Progenitor cell of endocrine pancreas (in vitro differentiated cells): ENCODE results near the gene ADGRD2. TPM values are rescaled to one million over a fixed set of nuclear protein-coding genes. Genes with fewer than 3 reads are reported as not detected.

Experiments used
- DNase-seq: peaks from one replicate; pipeline ENCODE4 v3.0.0; 2021; ENCODE audit warnings: low spot score; ENCODE audit not compliant: unreplicated experiment
- H3K27ac Mint-ChIP-seq: 2 replicates; pipeline ENCODE4 v1.8.0; 2021; ENCODE audit warnings: mild to moderate bottlenecking, moderate library complexity, mixed read lengths
- H3K27me3 Mint-ChIP-seq: 2 replicates; pipeline ENCODE4 v1.8.0; 2021; ENCODE audit warnings: mixed read lengths
- H3K36me3 Mint-ChIP-seq: 2 replicates; pipeline ENCODE4 v1.8.0; 2022; ENCODE audit warnings: mixed read lengths; ENCODE audit not compliant: insufficient read depth
- H3K4me1 Mint-ChIP-seq: 2 replicates; pipeline ENCODE4 v1.8.0; 2021; ENCODE audit warnings: low read depth, mixed read lengths
- H3K4me3 Mint-ChIP-seq: 2 replicates; pipeline ENCODE4 v1.8.0; 2021; ENCODE audit warnings: low read depth, mild to moderate bottlenecking, moderate library complexity, mixed read lengths
- H3K9me3 Mint-ChIP-seq: 2 replicates; pipeline ENCODE4 v1.8.0; 2021; ENCODE audit warnings: low read depth, mixed read lengths
- total RNA-seq: library from RNA; stranded (reverse); gene quantifications from 2 replicates; pipeline ENCODE4 v1.2.1, GENCODE V29; 2021
- TF ChIP-seq, protein P1 (sequence below): fragments of 200-600 bp; sonication (generic); IDR thresholded peaks from one replicate; pipeline ENCODE4 v1.5.0; 2021; ENCODE audit warnings: antibody characterized with exemption, mild to moderate bottlenecking; ENCODE audit not compliant: unreplicated experiment

Gene ADGRD2
- total RNA-seq, 1 donor from 2014 or later = not detected

DNA sequence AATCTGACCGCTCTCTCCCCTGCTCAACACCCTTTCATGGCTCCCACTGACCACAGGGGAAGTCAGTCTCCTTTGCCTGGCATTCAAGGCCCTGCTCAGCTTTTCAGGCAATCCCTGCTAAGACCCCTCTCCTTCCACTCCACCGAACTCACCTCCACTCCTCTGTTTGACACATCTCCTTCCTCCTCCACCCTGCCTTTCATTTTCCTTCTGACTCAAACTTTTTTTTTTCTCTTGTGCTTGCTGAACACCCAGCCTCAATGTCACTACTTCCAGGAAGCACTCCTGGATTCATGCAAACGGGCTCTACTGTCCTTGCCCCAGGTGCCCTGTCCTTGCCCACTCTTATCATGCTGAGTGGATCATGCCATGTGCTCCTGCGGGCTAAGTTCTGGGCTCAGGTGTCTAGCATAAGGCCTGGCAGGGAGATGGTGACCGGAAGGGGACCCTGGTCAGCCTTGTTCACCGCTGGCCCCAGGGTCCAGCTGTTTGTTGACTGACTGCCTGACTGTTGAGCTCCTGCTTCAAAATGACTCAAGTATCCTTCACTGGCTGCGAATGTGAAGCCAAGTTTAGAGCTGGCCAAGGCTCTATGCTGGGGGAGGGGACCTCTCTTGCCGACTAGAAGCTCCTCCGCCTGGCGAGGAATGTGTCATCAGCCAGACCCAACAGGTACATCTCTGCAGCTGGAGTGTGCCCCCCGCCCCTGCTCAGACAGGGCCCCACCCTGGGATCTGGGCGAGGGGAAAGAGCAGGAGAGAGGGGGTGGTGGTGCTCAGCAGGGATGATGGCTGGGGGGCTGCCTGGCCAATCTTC, 50.8 kb downstream of the ADGRD2 start:
- Mint-ChIP-seq H3K4me1 (peaks cover 3% of the 10 kb centered on the region), H3K36me3 (no peaks in the 10 kb centered on the region), H3K27ac (no peak overlapping the region), H3K4me3 (no peak overlapping the region), H3K9me3 (no peaks in the 10 kb centered on the region), H3K27me3 (peaks cover 66% of the 10 kb centered on the region)
- DNase-seq = no peak
- TF ChIP-seq, protein P1, sequence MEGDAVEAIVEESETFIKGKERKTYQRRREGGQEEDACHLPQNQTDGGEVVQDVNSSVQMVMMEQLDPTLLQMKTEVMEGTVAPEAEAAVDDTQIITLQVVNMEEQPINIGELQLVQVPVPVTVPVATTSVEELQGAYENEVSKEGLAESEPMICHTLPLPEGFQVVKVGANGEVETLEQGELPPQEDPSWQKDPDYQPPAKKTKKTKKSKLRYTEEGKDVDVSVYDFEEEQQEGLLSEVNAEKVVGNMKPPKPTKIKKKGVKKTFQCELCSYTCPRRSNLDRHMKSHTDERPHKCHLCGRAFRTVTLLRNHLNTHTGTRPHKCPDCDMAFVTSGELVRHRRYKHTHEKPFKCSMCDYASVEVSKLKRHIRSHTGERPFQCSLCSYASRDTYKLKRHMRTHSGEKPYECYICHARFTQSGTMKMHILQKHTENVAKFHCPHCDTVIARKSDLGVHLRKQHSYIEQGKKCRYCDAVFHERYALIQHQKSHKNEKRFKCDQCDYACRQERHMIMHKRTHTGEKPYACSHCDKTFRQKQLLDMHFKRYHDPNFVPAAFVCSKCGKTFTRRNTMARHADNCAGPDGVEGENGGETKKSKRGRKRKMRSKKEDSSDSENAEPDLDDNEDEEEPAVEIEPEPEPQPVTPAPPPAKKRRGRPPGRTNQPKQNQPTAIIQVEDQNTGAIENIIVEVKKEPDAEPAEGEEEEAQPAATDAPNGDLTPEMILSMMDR = no peak

DNA sequence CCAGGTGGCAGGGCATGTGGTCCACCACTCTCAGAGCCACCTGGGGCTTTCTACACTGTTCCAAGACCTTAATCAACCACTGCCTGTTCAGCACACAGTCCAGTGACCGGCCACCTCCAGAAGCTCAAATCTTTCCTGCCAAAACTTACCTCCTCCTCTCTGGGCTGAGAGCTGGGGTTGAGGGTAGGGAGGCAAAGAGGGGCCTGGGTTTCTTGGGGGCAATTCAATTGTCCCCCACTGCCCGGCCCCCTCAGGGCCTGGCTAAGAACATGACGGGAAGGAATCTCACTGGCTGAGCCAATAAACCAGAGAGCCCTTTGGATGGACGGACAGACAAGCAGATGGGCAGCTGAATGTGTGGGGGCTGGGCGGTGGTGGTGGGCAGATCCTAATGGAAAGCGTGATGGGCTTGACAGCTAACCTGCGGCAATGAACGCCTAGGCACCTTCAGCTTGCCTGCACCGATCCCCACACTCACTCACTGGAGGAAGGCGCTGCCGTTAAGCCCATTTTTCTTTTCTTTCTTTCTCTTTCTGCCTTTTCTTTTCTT, 51.6 kb downstream of the ADGRD2 start:
- Mint-ChIP-seq H3K36me3 (no peaks in the 10 kb centered on the region), H3K4me3 (no peak overlapping the region), H3K4me1 (peaks cover 3% of the 10 kb centered on the region), H3K9me3 (no peaks in the 10 kb centered on the region), H3K27me3 (peaks cover 71% of the 10 kb centered on the region), H3K27ac (no peak overlapping the region)
- TF ChIP-seq, protein P1 = no peak
- no peak for DNase-seq

DNA sequence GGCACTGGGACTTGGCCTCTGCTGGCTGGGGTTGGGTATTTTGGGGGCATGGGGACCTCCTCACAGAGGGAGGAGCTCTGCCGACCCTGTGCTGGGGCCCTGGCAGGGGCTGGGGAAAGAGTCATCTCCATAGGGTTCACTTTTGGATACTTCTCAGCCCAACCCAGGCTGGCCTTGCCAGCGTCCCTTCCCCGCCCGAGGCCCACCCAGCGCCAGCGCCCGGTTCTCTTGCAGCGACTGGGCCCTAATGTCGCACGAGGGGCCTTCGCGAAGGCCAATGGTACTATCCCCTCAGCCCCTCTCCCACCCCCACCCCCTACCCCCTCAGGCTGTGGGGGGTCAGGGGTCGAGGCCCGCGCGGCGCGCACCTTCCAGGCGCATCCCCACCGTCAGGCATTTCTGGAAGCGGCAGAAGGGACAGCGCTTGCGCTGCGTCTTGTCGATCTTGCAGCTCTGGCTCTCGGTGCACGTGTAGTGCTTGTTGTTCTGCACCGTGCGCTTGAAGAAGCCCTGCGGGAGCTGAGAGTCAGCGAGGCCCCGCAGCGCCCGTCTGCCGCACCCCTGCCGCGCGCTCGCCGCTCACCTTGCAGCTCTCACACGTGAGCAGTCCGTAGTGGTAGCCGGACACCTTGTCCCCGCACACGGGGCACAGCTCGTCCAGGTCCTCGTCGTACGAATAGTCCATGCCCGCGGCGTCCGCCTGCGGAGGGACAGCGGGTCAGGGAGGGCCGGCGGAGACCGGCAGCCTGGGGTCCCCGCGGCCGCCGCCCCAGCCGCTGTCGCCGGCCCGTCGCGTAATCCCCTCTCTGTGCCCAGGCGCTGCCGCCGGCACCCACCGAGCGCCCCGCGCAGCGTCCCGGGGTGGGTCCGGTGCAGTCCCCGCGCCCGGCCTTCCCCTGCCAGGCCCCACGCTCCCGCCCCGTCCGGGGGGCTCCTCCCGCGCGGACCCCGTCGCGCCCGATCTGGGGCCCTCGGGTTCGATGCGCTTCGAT, 52.8 kb downstream of the ADGRD2 start:
- Mint-ChIP-seq H3K4me3 (no peak overlapping the region), H3K9me3 (no peaks in the 10 kb centered on the region), H3K27ac (no peak overlapping the region), H3K27me3 (peaks cover 62% of the 10 kb centered on the region), H3K36me3 (no peaks in the 10 kb centered on the region), H3K4me1 (peaks cover 3% of the 10 kb centered on the region)
- TF ChIP-seq, protein P1 = no peak
- no peak for DNase-seq

DNA sequence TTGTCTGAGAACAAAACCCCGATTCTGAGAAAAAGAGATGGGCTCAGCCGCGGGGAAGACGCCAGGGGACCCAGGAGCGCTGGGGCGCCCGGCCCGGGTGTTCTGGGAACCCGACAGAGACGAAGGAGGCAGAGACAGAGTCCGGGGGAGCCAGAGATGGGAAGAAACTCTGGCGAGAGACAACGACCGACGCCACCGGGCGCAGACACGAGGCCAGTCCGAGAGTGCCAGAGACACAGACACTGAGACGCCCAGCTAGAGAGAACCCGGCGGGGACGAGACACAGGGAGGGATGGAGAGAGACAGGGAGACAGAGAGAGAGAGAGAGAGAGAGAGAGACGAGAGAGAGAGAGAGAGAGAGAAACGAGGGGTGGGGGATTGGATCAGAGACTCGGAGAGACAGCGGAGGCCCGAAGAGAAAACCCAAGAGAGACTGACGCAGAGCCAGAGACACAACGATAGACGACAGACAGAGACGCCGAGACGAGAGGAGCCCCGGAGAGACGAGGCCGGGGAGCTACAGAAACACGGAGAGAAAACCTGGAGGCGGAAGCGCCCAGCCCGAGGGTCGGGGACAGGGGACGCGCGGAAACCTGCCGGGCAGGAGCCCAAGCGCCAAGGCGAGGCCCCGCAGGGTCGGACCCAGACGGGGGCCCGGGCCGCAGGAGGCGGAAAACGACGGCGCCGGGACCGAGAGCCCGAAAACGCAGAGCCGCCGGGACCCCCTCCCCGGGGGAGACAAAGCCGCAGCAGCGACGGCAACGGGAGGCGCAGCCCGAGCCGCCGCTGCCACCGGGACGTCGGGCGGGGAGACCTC, 53.7 kb downstream of the ADGRD2 start:
- no peak for DNase-seq
- H3K9me3 Mint-ChIP-seq = no peaks in the 10 kb centered on the region

More for the DNA sequence above, 53.7 kb downstream of the ADGRD2 start:
- TF ChIP-seq, protein P1 = no peak
- peak overlapping the region; percentile 87 for H3K27ac Mint-ChIP-seq
- no peaks in the 10 kb centered on the region for H3K36me3 Mint-ChIP-seq
- H3K4me3 Mint-ChIP-seq = peak overlapping the region; percentile 61
- peaks cover 3% of the 10 kb centered on the region for H3K4me1 Mint-ChIP-seq
- peaks cover 58% of the 10 kb centered on the region for H3K27me3 Mint-ChIP-seq
